Measurements from ENCODE around the gene ZBTB9.
"Not testable (repeated sequence)": the region's sequence is repeated elsewhere in the genome, so short reads cannot be mapped to it uniquely, and the experiment has no call there.

DNA sequence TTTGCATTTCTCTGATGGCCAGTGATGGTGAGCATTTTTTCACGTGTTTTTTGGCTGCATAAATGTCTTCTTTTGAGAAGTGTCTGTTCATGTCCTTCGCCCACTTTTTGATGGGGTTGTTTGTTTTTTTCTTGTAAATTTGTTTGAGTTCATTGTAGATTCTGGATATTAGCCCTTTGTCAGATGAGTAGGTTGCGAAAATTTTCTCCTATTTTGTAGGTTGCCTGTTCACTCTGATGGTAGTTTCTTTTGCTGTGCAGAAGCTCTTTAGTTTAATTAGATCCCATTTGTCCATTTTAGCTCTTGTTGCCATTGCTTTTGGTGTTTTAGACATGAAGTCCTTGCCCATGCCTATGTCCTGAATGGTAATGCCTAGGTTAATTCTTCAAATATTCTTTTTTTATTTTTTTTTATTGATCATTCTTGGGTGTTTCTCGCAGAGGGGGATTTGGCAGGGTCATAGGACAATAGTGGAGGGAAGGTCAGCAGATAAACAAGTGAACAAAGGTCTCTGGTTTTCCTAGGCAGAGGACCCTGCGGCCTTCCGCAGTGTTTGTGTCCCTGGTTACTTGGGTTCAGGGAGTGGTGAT lies 30.4 kb downstream of the ZBTB9 start:
- not testable (repeated sequence) for TF ChIP-seq EZH2 (IDR thresholded peaks at IDR 0.05; ENCODE audit: borderline replicate concordance, low read depth, low read length, severe bottlenecking)
- TF ChIP-seq, protein P1, sequence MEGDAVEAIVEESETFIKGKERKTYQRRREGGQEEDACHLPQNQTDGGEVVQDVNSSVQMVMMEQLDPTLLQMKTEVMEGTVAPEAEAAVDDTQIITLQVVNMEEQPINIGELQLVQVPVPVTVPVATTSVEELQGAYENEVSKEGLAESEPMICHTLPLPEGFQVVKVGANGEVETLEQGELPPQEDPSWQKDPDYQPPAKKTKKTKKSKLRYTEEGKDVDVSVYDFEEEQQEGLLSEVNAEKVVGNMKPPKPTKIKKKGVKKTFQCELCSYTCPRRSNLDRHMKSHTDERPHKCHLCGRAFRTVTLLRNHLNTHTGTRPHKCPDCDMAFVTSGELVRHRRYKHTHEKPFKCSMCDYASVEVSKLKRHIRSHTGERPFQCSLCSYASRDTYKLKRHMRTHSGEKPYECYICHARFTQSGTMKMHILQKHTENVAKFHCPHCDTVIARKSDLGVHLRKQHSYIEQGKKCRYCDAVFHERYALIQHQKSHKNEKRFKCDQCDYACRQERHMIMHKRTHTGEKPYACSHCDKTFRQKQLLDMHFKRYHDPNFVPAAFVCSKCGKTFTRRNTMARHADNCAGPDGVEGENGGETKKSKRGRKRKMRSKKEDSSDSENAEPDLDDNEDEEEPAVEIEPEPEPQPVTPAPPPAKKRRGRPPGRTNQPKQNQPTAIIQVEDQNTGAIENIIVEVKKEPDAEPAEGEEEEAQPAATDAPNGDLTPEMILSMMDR (IDR thresholded peaks at IDR 0.05; ENCODE audit: borderline replicate concordance, extremely low read depth, low read length, poor library complexity, severe bottlenecking), result not testable (repeated sequence)

All from DND-41 (cell line).